Hepatocyte (in vitro differentiated cells): Measurements from ENCODE around the gene STS. TPM values are rescaled to one million over a fixed set of nuclear protein-coding genes. Genes with fewer than 3 reads are reported as not detected.
A peak's percentile ranks its signal among the peaks of the same experiment; 100 is the strongest.

ENCODE experiments used
- DNase-seq: peaks from one replicate; pipeline ENCODE4 v3.0.0-alpha.2; 2016; ENCODE audit warnings: low spot score
- H2AFZ ChIP-seq: fragments of 200-600 bp; sonication (generic); 2 replicates; pipeline ENCODE4 v1.6.0; 2016; ENCODE audit warnings: antibody characterized with exemption, mild to moderate bottlenecking
- H3K27ac ChIP-seq: fragments of 200-600 bp; sonication (generic); 2 replicates; pipeline ENCODE4 v1.5.1; 2016; ENCODE audit warnings: mild to moderate bottlenecking
- H3K27me3 ChIP-seq: fragments of 200-600 bp; sonication (generic); 2 replicates; pipeline ENCODE4 v1.6.1; 2016
- H3K36me3 ChIP-seq: fragments of 200-600 bp; sonication (generic); replicated peaks from 2 replicates; pipeline ENCODE4 v1.5.1; 2016; ENCODE audit warnings: low read depth; ENCODE audit not compliant: insufficient read depth
- H3K4me1 ChIP-seq: fragments of 200-600 bp; sonication (generic); 2 replicates; pipeline ENCODE4 v1.5.1; 2016; ENCODE audit warnings: mild to moderate bottlenecking, moderate library complexity; ENCODE audit not compliant: insufficient read depth
- H3K4me2 ChIP-seq: fragments of 200-600 bp; sonication (generic); 2 replicates; pipeline ENCODE4 v1.6.0; 2016
- H3K4me3 ChIP-seq: fragments of 200-600 bp; sonication (generic); 2 replicates; pipeline ENCODE4 v1.5.1; 2016; ENCODE audit warnings: mild to moderate bottlenecking
- H3K79me2 ChIP-seq: fragments of 200-600 bp; sonication (generic); 2 replicates; pipeline ENCODE4 v1.6.0; 2017; ENCODE audit warnings: mild to moderate bottlenecking
- H3K9me2 ChIP-seq: fragments of 200-600 bp; sonication (generic); replicated peaks from 2 replicates; pipeline ENCODE4 v1.6.0; 2017; ENCODE audit warnings: mild to moderate bottlenecking; ENCODE audit not compliant: insufficient read depth
- H3K9me3 ChIP-seq: fragments of 200-600 bp; sonication (generic); 2 replicates; pipeline ENCODE4 v1.5.1; 2016; ENCODE audit warnings: low read depth, mild to moderate bottlenecking
- H4K20me1 ChIP-seq: fragments of 200-600 bp; sonication (generic); 2 replicates; pipeline ENCODE4 v1.6.0; 2016; ENCODE audit warnings: mild to moderate bottlenecking; ENCODE audit not compliant: insufficient read depth, poor library complexity, severe bottlenecking
- EZH2 ChIP-seq: fragments of 200-600 bp; sonication (generic); IDR thresholded peaks from 2 replicates; pipeline ENCODE4 v1.6.1; 2016; ENCODE audit warnings: antibody characterized with exemption, mild to moderate bottlenecking, borderline replicate concordance
- EZH2phosphoT487 ChIP-seq: fragments of 200-600 bp; sonication (generic); IDR thresholded peaks from one replicate; pipeline ENCODE4 v1.6.1; 2018; ENCODE audit warnings: antibody characterized with exemption, mild to moderate bottlenecking, low read depth, moderate library complexity; ENCODE audit not compliant: unreplicated experiment, severe bottlenecking
- WGBS: methylation state at CpG from one replicate; pipeline ENCODE4 v1.1.6; 2016; ENCODE audit warnings: low lambda C conversion rate; ENCODE audit errors: missing lambda C conversion rate; 5-methylcytosine and 5-hydroxymethylcytosine counted together
- polyA plus RNA-seq: library from polyadenylated mRNA; unstranded; fragments of >200 nt; fragmentation: Nextera tagmentation; extraction: Ambion mirVana; gene quantifications from 2 replicates; pipeline ENCODE4 v1.2.1, GENCODE V29; 2016
- total RNA-seq: library from RNA; depleted of rRNA; stranded (reverse); fragments of >200 nt; gene quantifications from 2 replicates; pipeline ENCODE4 v1.2.3, GENCODE V29; 2014
- TF ChIP-seq, protein P1 (sequence below): fragments of 200-600 bp; sonication (generic); IDR thresholded peaks from 2 replicates; pipeline ENCODE4 v1.5.1; 2016; ENCODE audit warnings: antibody characterized with exemption, mild to moderate bottlenecking; ENCODE audit not compliant: poor library complexity

Gene STS
- total and polyA plus RNA-seq, 2 experiments from 2014 or later, result 4.4 to 6.5 TPM

DNA sequence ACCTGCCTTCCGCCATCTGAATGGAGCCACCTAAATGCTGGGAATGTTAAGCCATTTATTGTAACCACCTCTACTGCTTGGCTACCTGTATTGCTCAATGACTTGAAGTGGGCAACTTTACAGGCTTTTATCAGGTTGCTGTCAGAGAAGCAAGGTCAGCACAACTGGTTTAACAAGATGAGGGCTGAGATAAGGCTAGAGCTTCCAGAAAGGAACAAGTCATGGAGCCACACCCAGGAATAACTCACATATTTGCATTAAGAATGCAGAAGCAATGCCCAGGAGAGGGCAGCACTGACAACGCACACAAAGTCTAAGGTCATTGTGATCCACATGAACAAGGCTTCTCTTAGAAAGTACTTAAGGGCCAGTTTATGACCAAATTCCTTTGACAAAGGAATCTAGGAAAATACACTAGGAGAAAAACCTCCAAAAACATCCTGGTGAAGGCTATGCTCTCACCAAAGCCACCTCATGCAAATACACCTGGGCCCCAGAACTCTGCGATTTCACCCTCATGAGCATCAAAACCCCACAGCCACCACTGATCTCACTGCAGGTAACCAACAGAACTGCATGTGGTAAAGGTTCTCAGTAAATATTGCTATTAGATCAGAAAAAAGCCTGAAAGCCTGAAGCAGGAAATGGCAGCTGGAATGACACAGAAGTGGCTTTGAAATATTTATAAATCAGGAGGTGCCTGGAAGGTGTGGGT lies 15.0 kb upstream of the STS start:
- Histone ChIP-seq H3K27ac (peak overlapping the region; percentile 84), H3K36me3 (no peaks in the 10 kb centered on the region), H3K9me2 (no peaks in the 10 kb centered on the region), H3K4me1 (peaks cover 8% of the 10 kb centered on the region), H3K4me3 (no peak overlapping the region), H3K9me3 (no peaks in the 10 kb centered on the region), H2AFZ (peak overlapping the region; percentile 16), H3K27me3 (no peaks in the 10 kb centered on the region), H3K4me2 (no peak overlapping the region), H4K20me1 (no peaks in the 10 kb centered on the region), H3K79me2 (peaks cover 26% of the 10 kb centered on the region)
- WGBS, result 67% methylated on average over 3 of the region's 3 CpGs
- DNase-seq, result peak; percentile 79
- TF ChIP-seq EZH2phosphoT487, result peak; percentile 58
- no peak for TF ChIP-seq EZH2
- TF ChIP-seq, protein P1, sequence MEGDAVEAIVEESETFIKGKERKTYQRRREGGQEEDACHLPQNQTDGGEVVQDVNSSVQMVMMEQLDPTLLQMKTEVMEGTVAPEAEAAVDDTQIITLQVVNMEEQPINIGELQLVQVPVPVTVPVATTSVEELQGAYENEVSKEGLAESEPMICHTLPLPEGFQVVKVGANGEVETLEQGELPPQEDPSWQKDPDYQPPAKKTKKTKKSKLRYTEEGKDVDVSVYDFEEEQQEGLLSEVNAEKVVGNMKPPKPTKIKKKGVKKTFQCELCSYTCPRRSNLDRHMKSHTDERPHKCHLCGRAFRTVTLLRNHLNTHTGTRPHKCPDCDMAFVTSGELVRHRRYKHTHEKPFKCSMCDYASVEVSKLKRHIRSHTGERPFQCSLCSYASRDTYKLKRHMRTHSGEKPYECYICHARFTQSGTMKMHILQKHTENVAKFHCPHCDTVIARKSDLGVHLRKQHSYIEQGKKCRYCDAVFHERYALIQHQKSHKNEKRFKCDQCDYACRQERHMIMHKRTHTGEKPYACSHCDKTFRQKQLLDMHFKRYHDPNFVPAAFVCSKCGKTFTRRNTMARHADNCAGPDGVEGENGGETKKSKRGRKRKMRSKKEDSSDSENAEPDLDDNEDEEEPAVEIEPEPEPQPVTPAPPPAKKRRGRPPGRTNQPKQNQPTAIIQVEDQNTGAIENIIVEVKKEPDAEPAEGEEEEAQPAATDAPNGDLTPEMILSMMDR, result peak; percentile 48

DNA sequence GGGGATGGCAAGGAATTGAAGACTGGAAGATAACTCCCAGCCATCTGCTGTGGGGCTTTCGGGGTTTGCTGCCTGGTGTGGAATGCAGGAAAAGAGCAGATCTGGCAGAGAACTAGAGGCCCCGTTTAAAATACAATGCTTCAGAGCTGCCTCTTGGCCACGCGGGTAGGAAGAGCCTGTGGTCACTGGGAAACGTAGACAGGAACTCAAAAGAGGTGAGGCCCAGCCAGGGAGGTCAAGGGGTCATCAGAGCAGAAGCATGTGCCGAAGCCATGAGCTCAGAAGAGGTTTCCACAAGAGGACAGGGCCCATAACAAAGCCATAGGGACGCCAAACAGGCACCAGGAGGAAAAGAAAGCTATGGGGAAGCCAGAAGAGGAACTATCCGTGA lies 14.5 kb upstream of the STS start:
- Histone ChIP-seq H3K36me3 (no peaks in the 10 kb centered on the region), H3K4me2 (no peak overlapping the region), H2AFZ (peak overlapping the region; percentile 16), H3K4me3 (no peak overlapping the region), H3K4me1 (peaks cover 8% of the 10 kb centered on the region), H3K27ac (peak overlapping the region; percentile 84), H3K9me3 (no peaks in the 10 kb centered on the region), H3K27me3 (no peaks in the 10 kb centered on the region), H4K20me1 (no peaks in the 10 kb centered on the region), H3K79me2 (peaks cover 26% of the 10 kb centered on the region), H3K9me2 (no peaks in the 10 kb centered on the region)
- no peak for DNase-seq
- TF ChIP-seq, protein P1, result no peak
- TF ChIP-seq EZH2 (no peak), EZH2phosphoT487 (no peak)
- WGBS, result 45% methylated on average over 8 of the region's 8 CpGs

DNA sequence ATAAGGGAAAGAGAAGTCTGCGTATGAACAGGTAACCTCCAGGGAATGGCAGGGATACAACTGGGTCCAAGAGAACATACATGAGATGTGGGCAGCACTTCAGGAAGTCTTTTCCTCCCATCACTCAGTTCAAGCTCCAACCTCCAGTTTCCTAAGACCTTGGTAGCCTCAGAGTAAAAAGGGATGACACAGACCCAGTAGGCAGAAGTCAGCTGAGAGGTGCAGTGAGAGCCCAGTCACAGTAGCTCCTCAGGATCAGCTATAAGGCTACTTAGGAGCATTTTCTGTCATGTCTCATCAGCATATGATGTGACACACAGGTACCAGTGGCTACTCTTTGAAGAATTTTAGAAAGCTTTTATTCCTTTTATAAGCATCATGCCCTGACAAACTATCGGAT lies 12.5 kb upstream of the STS start:
- H3K9me3 ChIP-seq, result no peaks in the 10 kb centered on the region
- no peak overlapping the region for H3K4me2 ChIP-seq
- no peak overlapping the region for H3K4me3 ChIP-seq
- no peaks in the 10 kb centered on the region for H4K20me1 ChIP-seq
- peaks cover 24% of the 10 kb centered on the region for H3K79me2 ChIP-seq
- H3K27me3 ChIP-seq, result no peaks in the 10 kb centered on the region
- H3K4me1 ChIP-seq, result peaks cover 8% of the 10 kb centered on the region
- no peaks in the 10 kb centered on the region for H3K36me3 ChIP-seq
- no peaks in the 10 kb centered on the region for H3K9me2 ChIP-seq
- DNase-seq, result no peak
- H3K27ac ChIP-seq, result no peak overlapping the region
- no peak for TF ChIP-seq EZH2
- TF ChIP-seq EZH2phosphoT487, result no peak
- TF ChIP-seq, protein P1, result no peak
- WGBS, result 84% methylated on average over 2 of the region's 2 CpGs
- no peak overlapping the region for H2AFZ ChIP-seq
